Tibial artery (tissue), 4 donors: ENCODE measurements around the gene OVOL2.
"Not testable (repeated sequence)": the region's sequence is repeated elsewhere in the genome, so short reads cannot be mapped to it uniquely, and the experiment has no call there.

Source experiments
- DNase-seq, 2 donors: peaks; one replicate each; pipeline ENCODE4 v3.0.0-alpha.2; 2019
- H3K27ac ChIP-seq, 2 donors: fragments of 200-600 bp; sonication (generic) in 1 of 2; 1 replicate in 1 of 2; 2 replicates in 1 of 2; pipeline ENCODE4 v1.5.1; 2018 to 2019; ENCODE audit warnings: mild to moderate bottlenecking in 1 of 2
- H3K27me3 ChIP-seq, 2 donors: fragments of 200-600 bp; sonication (generic) in 1 of 2; one replicate each; pipeline versions ENCODE4 v1.5.1 to v1.6.0; 2016 to 2019
- H3K36me3 ChIP-seq, 3 donors: fragments of 200-600 bp; sonication (generic) in 2 of 3; one replicate each; pipeline ENCODE4 v1.5.1; 2016 to 2019; ENCODE audit warnings: mild to moderate bottlenecking in 2 of 3
- H3K4me1 ChIP-seq, 4 donors: fragments of 200-600 bp; sonication (generic) in 2 of 4; 1 replicate in 3 of 4; 2 replicates in 1 of 4; pipeline ENCODE4 v1.5.1; 2016 to 2019
- H3K4me3 ChIP-seq, 2 donors: fragments of 200-600 bp; sonication (generic) in 1 of 2; 1 replicate in 1 of 2; 2 replicates in 1 of 2; pipeline ENCODE4 v1.5.1; 2018 to 2019; ENCODE audit warnings: mild to moderate bottlenecking in 2 of 2
- H3K9me3 ChIP-seq, 3 donors: fragments of 200-600 bp; sonication (generic) in 1 of 3; one replicate each; pipeline ENCODE4 v1.5.1; 2016 to 2019
- intact Hi-C: fragments of 100-400 bp; cut with DNase I; formaldehyde crosslinking; loops from one replicate; pipeline ENCODE4 v1.15.0; 2023; ENCODE audit warnings: low total_unique reads
- TF ChIP-seq, protein P1 (sequence below), 2 experiments: fragments of 200-600 bp in 1 of 2; fragments of 450-650 bp in 1 of 2; IDR thresholded peaks; one replicate each; pipeline ENCODE4 v1.5.1; 2017 to 2019; ENCODE audit warnings: antibody characterized with exemption in 2 of 2, mild to moderate bottlenecking in 1 of 2, moderate library complexity in 1 of 2

The OVOL2 gene

DNA sequence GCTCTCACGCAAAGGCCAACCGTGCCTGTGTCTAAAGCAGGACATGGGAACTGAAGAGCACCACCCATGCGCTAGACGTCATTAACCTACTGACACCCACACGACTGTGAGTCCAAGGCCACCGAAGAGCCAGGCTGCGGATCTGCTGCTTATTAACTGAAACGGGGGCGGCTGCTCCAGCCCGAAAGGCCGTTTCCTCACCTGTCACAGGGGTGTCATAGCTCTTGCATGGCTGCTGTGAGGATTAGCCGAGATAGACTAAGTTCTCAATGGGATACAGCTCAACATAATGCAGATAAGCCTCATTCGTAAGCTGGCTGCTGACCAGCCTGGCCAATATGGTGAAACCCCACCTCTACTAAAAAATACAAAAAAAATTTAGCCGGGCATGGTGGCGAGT is 26.7 kb downstream of the OVOL2 start:
- TF ChIP-seq, protein P1, sequence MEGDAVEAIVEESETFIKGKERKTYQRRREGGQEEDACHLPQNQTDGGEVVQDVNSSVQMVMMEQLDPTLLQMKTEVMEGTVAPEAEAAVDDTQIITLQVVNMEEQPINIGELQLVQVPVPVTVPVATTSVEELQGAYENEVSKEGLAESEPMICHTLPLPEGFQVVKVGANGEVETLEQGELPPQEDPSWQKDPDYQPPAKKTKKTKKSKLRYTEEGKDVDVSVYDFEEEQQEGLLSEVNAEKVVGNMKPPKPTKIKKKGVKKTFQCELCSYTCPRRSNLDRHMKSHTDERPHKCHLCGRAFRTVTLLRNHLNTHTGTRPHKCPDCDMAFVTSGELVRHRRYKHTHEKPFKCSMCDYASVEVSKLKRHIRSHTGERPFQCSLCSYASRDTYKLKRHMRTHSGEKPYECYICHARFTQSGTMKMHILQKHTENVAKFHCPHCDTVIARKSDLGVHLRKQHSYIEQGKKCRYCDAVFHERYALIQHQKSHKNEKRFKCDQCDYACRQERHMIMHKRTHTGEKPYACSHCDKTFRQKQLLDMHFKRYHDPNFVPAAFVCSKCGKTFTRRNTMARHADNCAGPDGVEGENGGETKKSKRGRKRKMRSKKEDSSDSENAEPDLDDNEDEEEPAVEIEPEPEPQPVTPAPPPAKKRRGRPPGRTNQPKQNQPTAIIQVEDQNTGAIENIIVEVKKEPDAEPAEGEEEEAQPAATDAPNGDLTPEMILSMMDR (IDR thresholded peaks at IDR 0.05), result no peak
- DNase-seq, result no peak
- H3K9me3 ChIP-seq, result no peaks in the 10 kb centered on the region
- H3K27me3 ChIP-seq, result peaks cover 0 to 3% of the 10 kb centered on the region in 2 donors
- H3K4me1 ChIP-seq, result no peaks in the 10 kb centered on the region
- no peak overlapping the region for H3K4me3 ChIP-seq
- peaks cover 0 to 15% (median 0%) of the 10 kb centered on the region in 3 donors for H3K36me3 ChIP-seq
- no peak overlapping the region for H3K27ac ChIP-seq
- intact Hi-C loops, result no loop called here

DNA sequence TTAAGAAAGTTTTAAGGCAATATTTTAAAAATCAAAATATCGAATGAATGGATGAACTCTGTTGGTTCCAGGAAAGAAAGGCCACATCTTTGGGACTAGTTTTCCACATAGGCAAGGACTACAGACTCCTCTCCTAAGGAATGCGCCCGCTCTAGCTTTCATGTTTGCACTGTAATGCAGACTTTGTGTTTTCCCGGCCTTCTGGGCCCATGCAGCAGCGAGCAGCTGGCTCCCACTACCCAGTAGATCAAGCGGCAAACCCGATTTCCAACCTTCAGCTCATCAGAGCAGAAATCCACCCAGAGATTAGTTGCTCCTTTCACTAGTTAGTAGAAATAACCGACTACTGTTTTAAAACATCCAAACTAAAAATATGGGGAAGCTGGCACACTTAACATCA is 27.7 kb downstream of the OVOL2 start:
- Histone ChIP-seq H3K27ac (no peak overlapping the region), H3K27me3 (peaks cover 0 to 3% of the 10 kb centered on the region in 2 donors), H3K36me3 (peaks cover 0 to 15% (median 0%) of the 10 kb centered on the region in 3 donors), H3K9me3 (no peaks in the 10 kb centered on the region), H3K4me1 (no peaks in the 10 kb centered on the region), H3K4me3 (no peak overlapping the region)
- intact Hi-C loops, result no loop called here
- TF ChIP-seq, protein P1 (IDR thresholded peaks at IDR 0.05), result no peak
- DNase-seq, result no peak

DNA sequence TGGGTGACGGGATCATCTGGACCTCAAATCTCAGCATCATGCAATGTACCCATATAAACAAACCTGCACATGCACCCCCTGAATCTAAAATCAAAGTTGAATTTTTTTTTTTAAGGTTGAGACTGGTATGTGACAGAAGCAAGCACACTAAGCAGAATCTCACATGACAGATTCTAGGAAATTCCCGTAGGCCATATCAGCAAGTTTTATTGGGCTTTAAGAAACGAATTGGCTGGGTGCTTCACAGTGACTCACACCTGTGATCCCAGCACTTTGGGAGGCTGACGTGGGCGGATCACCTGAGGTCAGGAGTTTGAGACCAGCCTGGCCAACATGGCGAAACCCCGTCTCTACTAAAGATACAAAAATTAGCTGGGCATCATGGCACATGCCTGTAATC is 30.7 kb downstream of the OVOL2 start:
- H3K36me3 ChIP-seq, result peaks cover 0 to 33% (median 0%) of the 10 kb centered on the region in 3 donors
- H3K4me1 ChIP-seq, H3K27ac ChIP-seq, H3K9me3 ChIP-seq, H3K27me3 ChIP-seq, DNase-seq, intact Hi-C loops, H3K4me3 ChIP-seq: not testable (repeated sequence)

DNA sequence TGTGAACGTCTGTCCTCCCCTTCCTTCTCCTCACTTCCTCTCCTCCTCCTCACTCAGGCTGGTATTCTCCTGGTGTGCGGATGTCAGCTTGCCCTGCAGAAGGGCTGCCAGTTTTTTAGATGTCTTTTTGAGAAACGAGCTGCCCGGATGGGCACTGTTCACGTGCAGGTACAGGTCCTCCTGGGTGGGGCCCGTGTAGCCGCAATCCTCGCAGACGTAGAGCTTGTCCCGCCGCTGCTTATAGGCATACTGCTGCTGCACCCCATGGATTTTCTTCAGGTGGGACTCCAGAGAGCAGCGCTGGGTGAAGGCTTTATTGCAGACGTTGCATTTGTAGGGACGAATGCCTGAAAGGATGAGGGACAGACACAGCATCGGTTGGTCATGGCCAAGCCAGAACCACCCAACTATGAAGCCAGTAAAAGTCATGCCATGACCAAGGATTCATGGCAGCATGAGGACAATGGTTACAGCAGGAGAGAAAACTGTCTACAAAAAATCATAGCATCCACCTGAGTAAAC is 33.0 kb downstream of the OVOL2 start:
- Histone ChIP-seq H3K27me3 (peaks cover 0 to 7% of the 10 kb centered on the region in 2 donors), H3K27ac (no peak overlapping the region), H3K4me3 (no peak overlapping the region), H3K4me1 (no peaks in the 10 kb centered on the region), H3K9me3 (no peaks in the 10 kb centered on the region), H3K36me3 (peaks cover 0 to 43% (median 0%) of the 10 kb centered on the region in 3 donors)
- intact Hi-C loops, result no loop called here
- TF ChIP-seq, protein P1 (IDR thresholded peaks at IDR 0.05), result no peak
- no peak for DNase-seq

DNA sequence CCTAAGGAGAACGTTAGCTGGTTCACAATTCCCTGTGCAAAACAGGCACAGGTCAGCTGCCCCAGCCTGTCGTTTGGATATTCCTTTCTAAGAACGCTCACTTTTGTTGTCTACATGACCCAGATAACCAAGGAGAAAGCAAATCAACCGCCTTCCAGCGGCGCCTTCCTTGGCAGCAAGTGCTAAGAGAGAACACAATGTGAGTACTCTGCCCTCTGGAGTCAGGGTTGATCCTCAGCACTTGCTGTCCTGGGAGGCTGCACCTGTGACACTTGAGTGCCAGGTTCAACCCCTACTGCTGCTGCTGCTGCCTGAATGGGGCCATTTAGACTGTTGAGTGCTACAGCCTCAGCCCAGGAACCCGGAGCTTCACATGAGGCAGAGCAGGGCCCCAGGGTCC is 36.8 kb downstream of the OVOL2 start:
- no peak for DNase-seq
- intact Hi-C loops, result no loop called here
- TF ChIP-seq, protein P1 (IDR thresholded peaks at IDR 0.05), result no peak
- Histone ChIP-seq H3K4me1 (no peaks in the 10 kb centered on the region), H3K9me3 (no peaks in the 10 kb centered on the region), H3K27me3 (peaks cover 0 to 4% of the 10 kb centered on the region in 2 donors), H3K4me3 (no peak overlapping the region), H3K27ac (no peak overlapping the region), H3K36me3 (peaks cover 0 to 39% (median 0%) of the 10 kb centered on the region in 3 donors)

DNA sequence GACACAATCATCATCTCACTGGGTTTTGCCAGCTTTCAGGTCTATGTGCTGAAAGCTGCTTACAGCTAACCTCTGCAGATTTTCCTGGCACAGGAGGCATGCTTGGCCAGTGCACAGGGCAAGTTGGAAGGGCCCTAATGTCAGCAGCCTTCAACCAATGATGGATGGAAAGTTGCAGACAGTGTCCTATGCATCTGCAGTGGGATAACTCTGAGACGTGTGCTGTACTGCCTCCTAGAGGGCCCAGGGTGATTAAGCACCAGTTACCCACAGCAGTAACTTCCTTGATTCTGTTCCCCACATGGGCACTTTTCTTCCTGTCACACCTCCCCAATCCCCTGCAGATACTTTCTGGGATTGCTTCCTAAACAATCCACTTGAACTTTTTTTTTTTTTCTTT is 38.6 kb downstream of the OVOL2 start:
- no peak for DNase-seq
- intact Hi-C loops, result no loop called here
- TF ChIP-seq, protein P1 (IDR thresholded peaks at IDR 0.05), result no peak
- Histone ChIP-seq H3K4me3 (no peak overlapping the region), H3K4me1 (no peaks in the 10 kb centered on the region), H3K9me3 (no peaks in the 10 kb centered on the region), H3K36me3 (peaks cover 0 to 39% (median 0%) of the 10 kb centered on the region in 3 donors), H3K27me3 (peaks cover 0 to 4% of the 10 kb centered on the region in 2 donors), H3K27ac (no peak overlapping the region)
